SHP77 treated with DMSO at 0.1 percent for 48 hours (cell line): ENCODE results near the gene GPR156.
"Not testable (repeated sequence)": the region's sequence is repeated elsewhere in the genome, so short reads cannot be mapped to it uniquely, and the experiment has no call there.

Source experiments
- DNase-seq: peaks from one replicate; lab custom pipeline; 2025; lab: John Stamatoyannopoulos, UW

GPR156 gene

GRCh38 chr3:120284747-120285507, at the start of gene GPR156:
Gene GPR156, minus strand, starts transcription at chr3:120285222. Its CDS starts 41,124 bp downstream, at chr3:120244098.
- no peak for DNase-seq

GRCh38 chr3:120332646-120333045, 47.6 kb upstream of the GPR156 start:
- DNase-seq: no peak

DNA sequence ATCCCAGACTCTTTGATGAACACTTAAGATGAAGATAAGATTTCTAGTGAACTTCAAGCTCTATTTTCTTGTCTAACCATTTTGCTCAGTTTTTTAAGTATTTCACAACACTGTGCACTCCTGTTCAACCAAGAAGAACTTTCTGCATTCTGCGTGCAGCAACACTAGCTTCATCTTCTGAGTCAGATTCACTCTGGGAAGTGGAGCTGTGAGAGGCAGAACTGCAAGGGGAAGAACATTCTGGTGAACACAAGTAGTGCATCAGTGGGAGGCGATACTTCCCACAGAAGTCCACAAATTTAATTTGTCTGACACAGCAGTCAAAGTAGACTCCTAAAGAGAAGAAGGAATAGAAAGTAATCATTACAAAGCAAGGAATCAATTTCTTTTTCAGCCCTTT, 46.1 kb upstream of the GPR156 start:
- no peak for DNase-seq

DNA sequence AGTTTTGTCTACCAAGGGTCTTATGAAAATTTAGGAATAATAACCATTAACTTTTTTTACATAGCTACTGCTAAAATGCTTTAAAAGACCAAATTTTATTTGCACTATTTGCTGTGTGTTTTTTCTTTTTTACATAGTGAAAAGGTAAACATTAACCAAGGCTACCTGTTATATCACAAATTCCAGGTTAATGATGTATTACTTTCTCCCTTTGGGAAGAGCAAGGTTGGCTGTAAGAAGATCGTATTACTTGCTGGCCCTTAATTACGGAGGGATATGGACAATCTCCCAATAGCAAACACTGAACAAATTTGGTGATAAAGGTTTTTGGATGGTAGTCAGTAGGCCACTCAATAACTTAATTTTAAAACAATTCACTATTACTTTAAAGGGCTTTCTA, 41.8 kb upstream of the GPR156 start:
- no peak for DNase-seq

DNA sequence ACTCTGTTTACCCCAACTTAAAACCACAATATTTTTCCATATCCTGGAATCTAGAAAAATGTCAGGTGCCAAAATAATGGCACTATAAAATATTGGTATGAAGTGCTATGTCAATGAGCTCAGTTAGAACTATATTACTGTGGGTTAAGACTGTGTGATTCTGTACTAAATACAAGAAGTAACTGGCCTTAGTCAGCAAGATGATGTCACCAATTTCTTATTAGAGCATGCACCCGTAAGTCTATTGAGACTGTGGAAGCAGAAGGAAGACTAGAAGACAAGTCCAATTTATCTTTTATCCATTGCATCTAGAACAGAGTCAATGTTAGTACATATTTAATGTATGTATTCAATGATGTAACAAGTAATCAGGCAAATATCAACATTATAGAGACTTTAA, 39.2 kb upstream of the GPR156 start:
- DNase-seq: no peak

GRCh38 chr3:120323761-120324160, 38.7 kb upstream of the GPR156 start:
- not testable (repeated sequence) for DNase-seq

DNA sequence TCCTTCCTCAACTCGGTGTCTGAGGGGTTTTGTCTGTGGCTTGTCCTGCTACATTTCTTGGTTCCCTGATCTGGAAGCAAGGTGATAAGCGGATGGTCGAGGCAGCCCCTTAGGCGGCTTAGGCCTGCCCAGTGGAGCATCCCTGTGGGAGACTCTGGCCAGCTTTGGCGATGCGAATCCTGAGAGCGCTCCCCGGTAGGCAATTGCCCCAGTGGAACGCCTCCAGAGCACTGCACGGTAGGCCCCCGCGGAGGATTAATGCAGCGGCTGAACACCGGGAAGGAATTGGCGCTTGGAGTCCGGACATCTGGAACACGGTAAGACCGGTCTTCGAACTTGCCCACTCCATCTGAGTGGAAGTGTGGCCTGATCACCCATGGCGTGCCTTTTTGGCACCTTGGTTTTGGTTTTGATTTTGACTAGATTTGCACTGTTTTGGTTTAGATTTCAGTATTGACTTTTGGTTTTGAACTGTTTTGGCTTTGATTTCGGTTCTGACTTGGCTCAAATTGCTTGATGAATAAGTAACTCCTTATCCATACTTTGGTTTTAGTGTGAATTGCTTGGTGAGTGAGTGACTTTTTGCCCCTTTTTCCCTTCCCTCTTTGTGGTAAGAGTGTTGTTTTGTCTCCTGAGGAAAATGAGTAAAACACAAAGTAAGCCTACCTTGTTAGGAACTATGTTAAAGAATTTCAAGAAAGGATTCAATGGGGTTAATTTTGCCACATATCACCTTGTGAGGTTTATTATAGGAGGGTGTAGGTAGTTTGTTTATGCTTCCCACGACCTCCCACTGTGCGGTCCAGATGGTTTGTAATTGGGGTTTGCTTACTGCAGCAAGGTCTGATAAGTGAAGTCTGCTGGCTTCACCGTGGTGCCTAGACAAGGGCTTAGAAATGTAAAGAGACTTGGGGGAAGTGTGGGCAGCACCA, 27.1 kb upstream of the GPR156 start:
- DNase-seq: no peak

GRCh38 chr3:120306519-120307455, 21.8 kb upstream of the GPR156 start:
- no peak for DNase-seq

DNA sequence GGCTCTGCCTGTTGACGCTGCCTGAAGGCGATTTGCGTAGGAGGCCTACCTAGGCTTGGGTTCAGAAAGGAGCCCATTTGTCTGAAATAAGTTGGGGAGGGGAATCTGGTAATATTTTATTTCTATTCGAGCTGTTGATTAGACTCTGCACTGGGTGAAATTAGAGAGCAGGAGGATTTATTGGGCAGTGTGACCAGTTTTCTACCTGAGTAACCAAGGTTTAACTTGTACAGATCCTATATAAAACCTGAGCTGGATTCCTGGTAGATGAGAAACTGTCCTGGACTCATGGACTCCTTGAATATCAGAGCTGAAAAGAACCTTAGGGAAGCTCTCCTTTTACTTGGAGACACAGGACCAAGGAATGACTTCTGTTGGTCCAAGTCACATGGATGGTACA, 19.6 kb upstream of the GPR156 start:
- no peak for DNase-seq

GRCh38 chr3:120302361-120302760, 17.3 kb upstream of the GPR156 start:
- no peak for DNase-seq

- DNase-seq: no peak
These were observed 15.9 kb upstream of the GPR156 start for GRCh38 chr3:120300971-120301370.

- DNase-seq: no peak
These were observed 14.4 kb upstream of the GPR156 start for GRCh38 chr3:120299403-120299802.

GRCh38 chr3:120298996-120299395, 14.0 kb upstream of the GPR156 start:
- no peak for DNase-seq

- DNase-seq: not testable (repeated sequence)
These were observed 6.5 kb upstream of the GPR156 start for GRCh38 chr3:120291552-120291951.

DNA sequence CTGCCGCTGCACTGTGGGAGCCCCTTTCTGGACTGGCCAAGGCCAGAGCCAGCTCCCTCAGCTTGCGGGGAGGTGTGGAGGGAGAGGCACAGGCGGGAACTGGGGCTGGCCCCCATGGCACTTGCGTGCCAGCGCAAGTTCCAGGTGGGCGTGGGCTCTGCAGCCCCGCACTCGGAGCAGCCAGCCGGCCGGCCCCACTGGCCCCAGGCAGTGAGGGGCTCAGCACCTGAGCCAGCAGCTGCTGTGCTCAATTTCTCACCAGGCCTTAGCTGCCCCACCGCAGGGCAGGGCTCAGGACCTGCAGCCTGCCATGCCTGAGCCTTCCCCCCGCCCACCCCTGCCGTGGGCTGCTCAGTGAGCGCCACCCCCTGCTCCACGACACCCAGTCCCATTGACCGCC, 4.6 kb upstream of the GPR156 start:
- DNase-seq: no peak

DNA sequence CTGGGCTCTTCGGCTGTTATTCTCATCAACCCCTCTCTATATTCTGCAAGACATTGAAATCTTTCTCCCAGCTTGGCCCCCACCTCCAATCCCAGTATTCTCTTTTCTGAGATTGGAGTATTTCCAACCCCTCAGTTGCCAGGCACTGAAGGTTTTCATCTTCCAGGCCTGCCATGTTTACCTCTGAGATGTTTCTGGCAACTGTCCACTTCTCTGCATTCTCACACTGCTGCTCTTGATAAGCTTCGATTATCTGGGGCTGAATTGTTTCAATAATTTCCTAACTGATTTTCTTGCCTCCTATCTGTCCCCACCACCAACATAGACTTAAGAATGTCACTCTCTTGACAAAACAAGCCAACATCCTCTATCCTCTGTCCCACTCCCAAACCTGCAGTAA, 1.4 kb upstream of the GPR156 start:
- no peak for DNase-seq

- no peak for DNase-seq
These were observed 453 bp upstream of the GPR156 start for GRCh38 chr3:120285508-120285841.

GRCh38 chr3:120281261-120281660, 3.8 kb downstream of the GPR156 start:
- DNase-seq: no peak

GRCh38 chr3:120280566-120280965, 4.5 kb downstream of the GPR156 start:
- no peak for DNase-seq

DNA sequence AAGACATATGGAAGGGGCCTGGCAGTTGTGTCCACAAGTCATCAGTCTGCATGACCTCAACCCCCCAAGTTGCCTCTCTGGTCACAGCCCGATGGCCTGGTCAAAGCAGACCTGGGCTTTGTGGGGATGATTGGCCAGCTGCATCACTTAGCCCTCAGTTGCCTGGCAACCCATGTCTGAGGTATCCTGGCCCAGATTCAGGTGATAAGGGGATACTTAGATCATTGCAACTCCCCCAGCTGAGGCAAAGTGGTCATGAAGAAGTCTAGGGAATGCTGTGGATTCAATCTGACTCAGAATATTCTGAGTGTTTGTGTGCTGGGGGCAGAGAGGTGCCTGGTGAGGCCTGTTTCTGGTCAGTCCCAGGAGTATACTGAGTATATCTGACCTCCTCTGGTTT, 5.0 kb downstream of the GPR156 start:
- DNase-seq: no peak

GRCh38 chr3:120276767-120277166, 8.3 kb downstream of the GPR156 start:
- DNase-seq: no peak

DNA sequence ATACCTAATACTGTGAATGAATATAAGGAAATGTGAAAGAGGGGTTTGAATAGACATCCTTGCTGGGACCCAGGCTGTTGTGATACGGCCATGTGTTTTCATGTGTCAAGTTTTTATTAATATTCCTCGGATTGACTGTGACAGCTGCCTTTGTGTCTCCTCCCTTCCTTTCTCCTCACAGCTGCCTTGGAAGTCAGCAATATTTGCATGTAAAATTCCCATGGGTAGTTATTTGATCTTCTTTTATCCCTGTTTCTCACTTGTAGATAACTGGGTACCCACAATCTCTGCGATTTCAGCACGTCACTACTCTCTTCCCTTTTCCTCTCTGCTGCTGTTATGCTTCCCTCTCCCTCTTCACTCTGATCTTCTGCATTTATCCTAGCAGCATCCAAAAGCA, 9.4 kb downstream of the GPR156 start:
- DNase-seq: no peak
